HG02943 (cell line): ENCODE data around the gene WDFY1.

ENCODE experiments used
- ATAC-seq: cut with Tn5 transposase; IDR thresholded peaks from one replicate; pipeline ENCODE4 v1.9.1; 2021; ENCODE audit warnings: mild to moderate bottlenecking, low read depth, moderate library complexity; ENCODE audit not compliant: unreplicated experiment

Gene WDFY1

DNA sequence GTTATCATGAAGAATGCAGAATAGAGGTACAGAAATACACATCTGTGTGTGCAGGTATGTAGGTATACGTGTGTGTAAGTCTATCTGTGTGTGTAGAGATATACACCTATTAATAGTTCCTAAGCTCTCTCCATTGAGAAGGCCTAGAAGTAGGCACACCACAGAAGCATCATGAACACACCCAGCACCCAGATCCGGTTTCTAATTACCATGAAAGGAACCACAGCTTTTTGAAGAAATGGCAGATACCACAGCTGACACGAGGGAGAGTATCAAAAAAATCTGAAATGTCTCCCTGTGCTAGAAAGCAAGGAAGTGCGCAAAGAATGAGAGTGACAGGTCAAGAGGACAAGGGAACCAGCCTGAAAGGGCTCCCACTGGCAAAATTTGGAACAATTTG lies 80.0 kb downstream of the WDFY1 start:
- no peak for ATAC-seq

DNA sequence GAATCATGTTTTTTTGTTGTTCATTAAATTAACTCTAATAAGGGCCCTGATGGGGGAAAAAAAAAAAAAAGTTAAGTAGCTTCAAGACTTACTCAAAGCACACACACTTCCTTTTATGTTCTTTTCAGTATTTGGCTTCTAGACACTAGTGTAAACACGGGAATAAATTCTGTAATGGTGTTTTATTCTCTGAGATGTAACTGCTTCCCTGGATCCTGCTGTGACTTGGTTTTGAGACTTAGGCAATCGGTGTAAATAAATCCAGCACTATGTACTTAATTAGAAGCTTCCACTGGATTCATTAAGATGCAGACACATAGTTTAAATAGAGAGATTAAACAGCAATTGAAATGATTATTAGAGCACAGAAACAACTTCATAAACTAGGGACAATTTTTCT lies 81.6 kb downstream of the WDFY1 start:
- no peak for ATAC-seq

DNA sequence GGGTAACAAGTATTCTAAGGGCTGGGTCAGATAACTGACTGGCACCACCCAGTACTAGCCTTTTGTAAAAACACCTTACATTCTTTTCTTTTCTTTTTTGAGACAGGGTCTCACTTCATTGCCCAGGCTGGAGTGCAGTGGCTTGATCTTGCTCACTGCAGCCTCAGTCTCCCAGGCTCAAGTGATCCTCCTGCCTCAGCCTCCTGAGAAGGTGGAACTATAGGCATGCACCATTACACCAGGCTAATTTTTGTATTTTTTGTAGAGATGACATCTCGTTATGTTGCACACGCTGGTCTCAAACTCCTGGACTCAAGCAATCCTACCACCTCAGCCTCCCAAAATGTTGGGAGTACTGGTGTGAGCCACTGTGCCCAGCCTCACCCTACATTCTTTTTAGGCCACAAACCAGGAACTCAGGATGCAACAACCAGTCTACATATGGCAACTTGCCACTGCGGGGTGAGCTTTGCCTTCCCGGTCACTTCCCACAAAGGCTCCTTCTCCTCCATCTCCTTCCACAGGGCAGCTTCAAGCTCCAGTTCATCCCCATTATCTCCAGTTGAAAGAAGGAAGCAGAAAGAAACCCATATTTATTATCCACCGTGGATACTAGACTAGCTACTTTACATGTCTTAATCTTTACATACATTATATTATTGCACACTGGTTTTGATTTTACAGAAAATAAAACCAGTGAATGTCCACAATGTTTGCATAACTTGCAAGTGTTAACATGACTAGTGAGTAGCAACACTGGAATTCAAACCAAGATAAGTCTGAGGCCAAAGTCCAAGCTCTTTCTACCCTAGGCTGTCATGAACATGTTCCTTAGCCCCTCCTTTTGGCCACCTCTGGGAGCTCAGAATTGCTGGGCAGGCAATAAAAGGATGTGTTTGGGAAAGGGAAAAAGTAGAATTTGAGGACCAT lies 84.1 kb downstream of the WDFY1 start:
- no peak for ATAC-seq

DNA sequence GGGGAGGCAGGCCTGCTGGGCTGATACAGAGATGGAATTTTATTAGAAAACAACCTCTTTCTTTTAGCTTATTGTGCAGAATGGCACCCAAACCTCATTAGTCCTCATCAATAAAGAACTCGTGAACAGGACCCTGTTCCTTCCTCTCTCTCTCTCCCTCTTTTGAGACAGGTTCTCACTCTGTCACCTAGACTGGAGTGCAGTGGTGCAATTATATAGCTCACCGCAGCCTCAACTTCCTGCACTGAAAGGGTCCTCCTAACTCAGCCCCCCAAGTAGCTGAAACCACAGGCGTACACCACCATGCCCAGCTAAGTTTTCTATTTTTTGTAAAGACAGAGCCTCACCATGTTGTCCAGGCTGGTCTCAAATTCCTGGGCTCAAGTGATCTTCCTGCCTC lies 86.1 kb downstream of the WDFY1 start:
- no peak for ATAC-seq

DNA sequence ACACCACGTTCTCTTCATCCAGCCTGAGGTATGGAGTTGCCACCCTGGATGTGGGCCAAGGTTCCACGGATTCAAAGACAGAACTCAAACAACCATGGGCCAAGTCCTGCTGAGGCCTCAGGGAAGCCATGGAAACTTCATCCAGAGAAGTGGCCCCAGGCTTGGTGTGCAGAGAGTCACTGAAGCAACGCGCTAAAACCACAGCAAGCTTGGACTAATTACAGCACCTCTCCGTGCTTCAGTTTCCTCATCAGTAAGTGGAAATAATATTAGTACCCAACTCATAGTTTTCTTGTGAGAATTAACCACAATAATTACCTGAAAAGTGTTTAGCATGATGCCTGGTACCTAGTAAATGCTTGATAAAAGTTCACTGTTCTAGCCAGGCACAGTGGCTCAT lies 88.6 kb downstream of the WDFY1 start:
- ATAC-seq, result no peak

DNA sequence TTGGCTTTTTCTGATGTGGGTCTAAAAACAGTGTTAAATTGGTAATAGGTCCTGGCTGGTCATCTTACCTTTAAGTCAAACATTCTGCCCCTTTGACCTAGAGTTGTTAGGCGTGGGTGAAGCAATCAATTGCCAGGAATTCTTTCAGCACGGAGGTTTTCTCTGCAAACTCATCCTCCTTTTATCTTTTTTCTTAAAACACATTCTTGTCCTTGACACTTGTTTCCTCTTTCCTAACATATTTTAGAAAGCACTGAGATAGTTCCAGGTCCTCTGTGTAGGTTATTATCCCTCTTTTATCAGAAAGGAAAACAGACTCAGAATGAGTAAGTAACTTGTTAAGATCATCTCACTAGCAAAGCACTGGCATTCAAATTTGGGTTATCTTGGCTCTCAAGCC lies 89.1 kb downstream of the WDFY1 start:
- ATAC-seq, result no peak

DNA sequence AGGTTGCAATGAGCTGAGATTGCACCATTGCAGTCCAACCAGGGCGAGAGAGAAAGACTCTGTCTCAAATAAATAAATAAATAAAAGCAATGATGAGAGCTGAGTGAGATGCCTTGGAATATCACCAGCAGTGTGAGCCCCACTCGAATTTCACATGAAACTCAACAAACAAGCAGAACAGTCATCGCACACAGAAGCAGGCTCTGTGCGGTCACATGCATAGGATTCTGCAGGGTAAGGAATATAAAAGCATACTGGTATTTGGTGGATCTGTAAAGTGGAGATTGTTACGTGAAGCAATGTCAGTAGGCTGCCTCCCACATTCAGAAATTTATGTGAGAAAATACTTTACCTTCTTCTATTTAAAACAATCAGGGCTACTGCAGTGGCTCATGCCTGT lies 89.7 kb downstream of the WDFY1 start:
- no peak for ATAC-seq

DNA sequence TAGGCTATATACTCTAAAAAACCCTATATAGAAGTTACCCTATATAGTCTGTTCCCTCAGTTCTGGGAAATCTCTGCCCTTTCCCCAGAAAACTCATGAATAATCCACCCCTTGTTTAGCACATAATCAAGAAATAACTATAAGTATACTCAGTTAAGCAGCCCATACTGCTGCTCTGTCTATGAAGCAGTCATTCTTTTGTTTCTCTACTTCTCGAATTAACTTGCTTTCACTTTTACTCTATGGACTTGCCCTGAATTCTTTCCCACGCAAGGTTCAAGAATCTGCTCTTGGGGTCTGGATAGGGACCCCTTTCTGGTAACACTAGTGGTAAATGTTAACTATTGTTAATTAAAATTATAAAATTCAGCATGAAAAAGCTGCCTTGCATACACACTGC lies 90.4 kb downstream of the WDFY1 start:
- ATAC-seq, result no peak

DNA sequence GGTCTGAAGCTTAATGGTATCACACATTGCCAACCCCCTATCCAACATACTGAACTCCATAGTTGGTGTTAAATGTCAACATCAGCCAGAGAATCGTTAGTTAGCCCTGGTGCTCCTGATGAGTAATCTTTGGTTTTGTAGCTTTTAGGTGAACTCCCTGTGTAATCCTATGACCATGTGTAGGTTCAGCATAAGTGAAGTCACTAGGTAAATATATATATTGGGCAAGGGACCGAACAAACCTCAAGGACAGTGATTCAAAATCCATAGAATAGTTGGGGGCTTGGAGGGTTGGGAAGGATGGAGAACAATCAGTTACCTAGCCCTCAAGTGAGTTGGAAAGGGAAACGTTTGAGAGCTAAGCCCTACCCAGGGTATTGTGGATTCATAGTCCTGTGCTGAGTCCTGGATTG lies 91.7 kb downstream of the WDFY1 start:
- ATAC-seq, result no peak

DNA sequence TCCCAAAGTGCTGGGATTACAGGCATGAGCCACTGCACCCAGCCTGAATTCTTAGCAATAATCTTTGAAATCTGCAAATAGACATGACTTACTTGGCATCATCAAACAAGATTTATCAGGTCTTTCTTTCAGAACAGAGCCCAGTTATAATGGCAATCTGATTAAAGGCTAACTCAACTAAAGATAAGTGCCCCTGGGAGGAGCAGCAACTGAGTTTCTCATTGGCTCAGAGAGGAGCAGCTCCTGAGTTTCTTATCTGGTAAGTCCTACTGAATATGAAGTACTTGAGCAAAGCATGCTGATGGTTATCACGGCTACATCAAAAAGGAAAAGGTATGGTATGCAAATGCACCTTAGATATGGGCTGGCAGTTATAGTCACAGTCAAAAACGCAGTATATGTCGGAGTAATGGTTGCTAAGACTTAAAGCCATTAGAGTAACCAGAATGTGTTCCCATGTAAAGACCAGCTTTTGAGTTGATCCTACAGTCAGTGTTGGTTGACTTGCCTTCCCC lies 92.8 kb downstream of the WDFY1 start:
- ATAC-seq, result no peak

DNA sequence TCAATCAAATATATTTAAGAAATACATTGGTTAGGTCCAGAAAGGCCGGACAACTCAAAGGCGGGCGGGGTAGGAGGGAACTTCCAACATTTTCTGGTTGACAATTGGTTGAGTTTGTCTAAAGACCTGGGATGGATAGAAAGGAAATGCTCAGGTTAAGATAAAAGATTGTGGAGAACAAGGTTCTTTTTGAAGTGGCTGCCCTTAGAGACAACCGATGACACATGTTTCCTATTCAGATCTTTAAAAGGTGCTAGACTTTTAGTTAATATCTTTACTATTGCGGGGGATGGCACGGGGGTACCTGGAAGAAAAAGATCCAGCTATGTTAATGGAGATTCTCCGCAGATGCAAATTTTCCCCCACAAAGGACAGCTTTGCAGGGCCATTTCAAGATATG lies 97.7 kb downstream of the WDFY1 start:
- ATAC-seq, result no peak

DNA sequence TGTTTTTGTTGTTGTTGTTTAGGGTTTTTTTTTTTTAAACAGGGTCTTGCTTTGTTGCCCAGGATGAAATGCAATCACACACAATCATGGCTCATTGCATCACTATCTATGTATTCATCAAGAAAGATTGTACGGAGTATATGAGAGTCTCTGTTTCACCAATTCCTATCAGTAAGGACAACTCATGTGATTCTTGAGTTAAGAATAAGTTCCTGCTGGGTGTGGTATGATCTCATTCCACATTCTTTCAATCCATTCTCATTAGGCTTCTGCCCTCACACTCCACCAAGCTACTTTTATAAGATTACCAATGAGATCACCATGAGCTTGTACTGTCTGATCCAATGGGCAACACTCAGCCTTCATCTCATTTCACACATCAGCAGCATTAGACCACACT lies 98.6 kb downstream of the WDFY1 start:
- no peak for ATAC-seq

DNA sequence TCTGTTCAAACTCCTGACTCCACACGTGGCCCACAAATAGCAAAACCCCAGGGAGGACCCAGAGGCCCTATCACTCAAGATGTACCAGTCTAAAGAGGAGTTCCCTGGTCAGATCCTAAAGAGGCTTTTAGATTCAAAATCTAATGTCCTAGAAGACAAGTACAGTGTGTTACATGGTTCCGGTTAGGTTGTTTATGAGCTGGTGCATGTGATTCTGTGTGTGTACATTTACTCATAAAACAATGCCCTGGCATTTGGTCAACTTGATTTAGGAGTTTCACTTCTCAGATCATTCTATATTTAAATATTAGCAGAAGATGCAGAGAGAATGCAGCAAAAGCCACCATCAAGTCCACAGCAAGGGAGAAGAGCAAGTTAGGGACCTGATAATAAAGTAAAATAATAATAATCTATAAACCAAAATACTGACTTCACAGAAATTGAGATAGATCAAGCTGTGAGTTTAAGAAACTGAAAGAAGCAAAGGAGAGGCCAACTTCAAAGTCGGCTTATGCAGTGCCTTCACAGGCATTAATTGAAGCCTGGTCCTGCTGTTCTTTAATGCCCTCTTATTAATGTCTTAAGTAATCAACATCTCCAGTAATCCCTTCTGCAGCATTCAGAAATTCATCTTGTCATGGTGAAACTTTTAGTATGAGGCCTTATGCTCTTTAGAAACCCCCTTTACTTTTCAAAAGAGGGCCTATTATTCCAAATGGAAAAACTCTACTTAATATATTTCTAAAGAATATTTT lies 103.5 kb downstream of the WDFY1 start:
- no peak for ATAC-seq

DNA sequence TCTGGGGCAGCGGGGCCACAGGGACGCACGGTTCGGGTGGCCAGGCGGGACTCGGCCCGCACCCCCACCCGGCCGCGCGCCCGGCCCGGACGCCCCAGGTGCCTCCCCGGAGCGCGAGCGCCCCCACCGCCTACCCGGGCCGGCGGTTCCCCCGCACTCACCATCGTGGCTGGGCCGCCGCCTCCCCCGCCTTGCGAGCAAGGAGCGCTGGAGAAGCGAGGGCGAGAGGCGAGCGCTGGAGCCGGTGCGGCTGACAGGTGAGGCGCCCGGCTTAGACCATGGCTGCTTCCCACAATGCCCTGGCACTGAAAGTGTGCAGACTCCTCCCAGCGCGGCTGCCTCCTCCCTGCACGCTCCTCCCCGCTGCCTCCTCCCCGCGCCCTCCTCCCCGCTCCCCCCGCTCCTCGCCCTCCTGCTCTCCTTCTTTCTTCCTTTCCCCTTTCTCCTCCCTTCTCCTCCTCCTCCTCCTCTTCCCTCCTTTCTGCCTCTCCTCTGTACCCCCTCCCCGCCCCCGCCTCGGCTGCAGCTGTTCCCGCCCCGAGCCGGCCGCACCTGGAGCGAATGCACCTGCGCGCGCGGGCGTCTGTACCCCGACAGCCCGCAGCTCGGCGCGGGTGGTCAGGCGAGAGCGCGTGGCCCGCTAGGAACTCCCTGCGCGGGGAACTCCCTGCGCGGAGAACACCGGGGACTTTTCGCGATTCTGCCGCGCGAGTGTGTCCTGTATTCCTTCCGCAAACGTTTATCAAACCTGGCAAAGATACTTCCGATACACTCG lies 107.7 kb downstream of the WDFY1 start, which contains the start of gene AP1S3:
Gene AP1S3, minus strand, starts transcription at position 296 of the 775 bp plus-strand sequence. Its CDS starts 132 bp downstream, at position 164.
- peak; percentile 68 for ATAC-seq

DNA sequence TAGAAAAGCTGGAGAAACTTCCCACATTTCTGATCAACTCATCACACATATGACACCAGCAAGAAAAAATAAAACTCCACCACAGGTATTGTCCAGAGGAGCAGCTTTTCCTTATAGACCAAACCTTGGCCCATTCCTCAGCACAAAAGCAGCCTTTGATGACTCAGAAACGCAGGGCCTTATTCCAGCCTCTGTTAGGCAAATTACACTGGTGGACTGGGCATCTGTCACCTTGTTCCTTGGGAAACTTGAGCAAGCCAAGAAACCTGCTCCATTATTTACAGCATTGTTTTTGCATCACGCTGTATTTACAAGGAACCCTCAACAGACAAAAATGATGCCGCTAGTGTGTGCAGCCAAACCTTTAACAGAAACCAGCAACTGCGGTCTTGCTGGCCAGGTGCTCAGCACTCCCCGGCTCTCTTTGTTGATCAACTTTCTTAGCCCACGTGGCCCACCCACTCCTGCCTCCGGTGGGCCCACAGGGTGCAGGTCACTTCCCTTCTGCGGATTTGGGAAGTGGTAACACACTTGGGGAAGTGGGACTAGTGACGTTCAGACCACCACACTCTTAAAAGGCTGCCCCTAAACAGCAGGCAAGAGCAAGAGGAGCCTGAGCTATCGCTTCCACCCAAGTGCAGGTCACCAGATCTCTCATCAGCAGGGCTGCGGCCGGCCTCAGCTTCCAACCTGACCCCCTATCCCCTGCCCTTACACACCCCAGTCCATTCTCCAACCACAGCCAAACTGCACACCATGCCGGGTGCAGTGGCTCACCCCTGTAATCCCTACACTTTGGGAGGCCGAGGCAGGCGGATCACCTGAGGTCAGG lies 109.2 kb downstream of the WDFY1 start:
- ATAC-seq, result peak; percentile 58

DNA sequence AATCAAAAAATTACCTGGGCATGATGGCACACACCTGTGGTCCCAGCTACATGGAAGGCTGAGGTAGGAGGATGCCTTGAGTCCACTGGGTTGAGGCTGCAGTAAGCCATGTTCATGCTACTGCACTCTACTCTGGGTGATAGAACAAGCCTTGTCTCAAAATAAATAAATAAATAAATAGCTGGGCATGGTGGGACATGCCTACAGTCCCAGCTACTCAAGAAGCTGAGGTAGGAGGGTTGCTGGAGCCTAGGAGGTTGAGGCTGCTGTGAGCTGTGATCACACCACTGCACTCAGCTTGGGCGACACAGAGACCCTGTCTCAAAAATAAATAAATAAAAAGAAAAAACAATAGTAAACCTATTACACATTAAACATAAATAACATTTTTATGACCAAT lies 110.7 kb downstream of the WDFY1 start:
- no peak for ATAC-seq

DNA sequence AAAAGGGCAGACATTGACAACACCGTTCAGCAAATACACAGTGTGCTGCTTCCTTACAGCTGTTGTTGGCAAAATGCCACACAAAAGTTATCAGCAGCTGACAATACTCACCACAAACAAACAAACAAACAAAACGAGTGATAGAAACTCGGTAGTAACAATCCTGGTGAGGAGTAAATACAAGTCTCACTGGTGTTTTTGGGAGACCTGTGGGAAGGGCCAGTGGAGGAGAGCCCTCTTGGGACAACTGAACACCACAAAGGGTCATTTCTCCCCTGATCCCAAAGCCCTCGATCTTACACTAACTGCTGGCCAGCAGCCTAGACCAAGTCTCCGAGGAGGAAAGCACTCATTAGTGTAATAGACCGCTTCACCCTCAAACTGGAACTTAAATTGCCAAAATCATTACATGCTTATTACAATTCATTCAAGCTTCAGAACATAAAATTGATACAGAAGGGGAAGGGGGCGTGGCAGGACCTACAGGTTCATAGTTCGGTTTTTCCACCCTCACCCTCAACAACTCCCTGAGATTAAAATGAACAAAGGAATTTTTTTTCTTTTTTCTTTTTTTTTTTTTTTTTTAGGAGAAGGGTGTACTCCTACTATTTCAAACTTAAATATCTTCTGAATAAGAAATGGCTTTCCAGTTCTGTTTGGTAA lies 112.8 kb downstream of the WDFY1 start:
- no peak for ATAC-seq

DNA sequence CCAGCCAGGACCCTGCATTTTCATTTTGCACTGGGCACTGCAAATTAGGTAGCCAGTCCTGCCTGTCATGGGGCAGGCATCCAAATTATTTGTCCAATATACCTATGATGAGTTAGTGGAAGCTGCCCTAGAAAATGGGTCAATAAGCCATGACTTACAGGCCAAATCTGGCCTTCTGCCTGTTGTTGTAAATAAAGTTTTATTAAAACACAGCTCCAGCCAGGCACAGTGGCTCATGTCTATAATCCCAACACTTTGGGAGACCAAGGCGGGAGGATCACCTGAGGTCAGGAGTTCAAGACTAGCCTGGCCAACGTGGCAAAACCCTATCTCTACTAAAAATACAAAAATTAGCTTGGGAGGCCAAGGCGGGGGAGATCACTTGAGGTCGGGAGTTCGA lies 116.0 kb downstream of the WDFY1 start:
- no peak for ATAC-seq

DNA sequence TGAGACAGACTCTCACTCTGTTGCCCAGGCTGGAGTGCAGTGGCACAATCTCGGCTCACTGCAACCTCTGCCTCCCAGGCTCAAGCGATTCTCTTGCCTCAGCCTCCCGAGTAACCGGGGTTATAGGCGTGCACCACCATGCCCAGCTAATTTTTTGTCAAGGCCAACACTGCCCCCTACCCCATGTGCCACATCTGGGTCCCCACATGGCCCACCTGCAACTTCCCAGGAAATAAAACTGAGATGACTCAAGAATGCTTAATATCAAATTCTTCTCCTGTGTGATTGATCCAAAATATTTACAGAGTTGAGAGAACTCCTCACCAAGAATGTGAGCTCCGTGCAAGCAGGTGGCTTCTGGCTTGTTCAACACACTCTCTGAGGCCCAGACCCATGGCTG lies 116.8 kb downstream of the WDFY1 start:
- no peak for ATAC-seq
